Non-pigmented ciliary epithelial cell (primary cell): ENCODE results near the gene ACCSL.

ENCODE experiments used
- DNase-seq: peaks from one replicate; pipeline ENCODE4 v3.0.0-alpha.2; 2010; ENCODE audit warnings: low read depth

Gene ACCSL

DNA sequence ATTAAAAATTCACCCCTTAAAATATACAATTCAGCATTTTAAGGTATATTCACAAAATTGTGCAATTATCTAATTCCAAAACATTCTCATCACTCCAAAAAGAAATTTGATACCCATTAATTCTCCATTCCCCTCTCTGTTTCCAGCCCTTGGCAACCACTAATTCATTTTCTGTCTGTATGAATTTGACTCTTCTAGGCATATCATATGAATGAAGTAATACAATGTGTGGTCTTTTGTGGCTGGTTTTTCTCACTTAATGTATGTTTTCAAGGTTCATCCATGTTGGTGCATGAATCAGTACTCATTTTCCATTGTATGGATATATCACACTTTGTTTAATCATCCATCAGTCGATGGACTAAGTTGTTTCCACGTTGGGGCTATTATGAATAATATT lies 29.0 kb upstream of the ACCSL start:
- DNase-seq = no peak

DNA sequence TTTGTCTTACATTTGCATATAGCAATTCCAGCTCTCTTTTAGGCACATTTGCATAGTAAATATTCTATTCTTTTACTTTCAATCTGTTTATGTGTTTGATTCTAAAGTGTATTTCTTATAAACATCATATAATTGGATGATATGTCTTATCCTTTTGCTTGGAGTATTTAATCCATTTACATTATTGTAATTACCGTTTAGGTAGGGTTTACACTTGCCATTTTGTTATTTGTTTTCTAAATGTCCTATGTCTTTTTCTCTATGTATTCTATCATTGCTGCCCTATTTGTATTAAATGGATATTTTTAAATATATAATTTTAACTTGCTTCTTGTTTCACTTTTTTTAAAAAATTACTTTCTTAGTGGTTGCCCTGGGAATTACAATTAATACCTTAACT lies 22.8 kb upstream of the ACCSL start:
- DNase-seq = no peak

DNA sequence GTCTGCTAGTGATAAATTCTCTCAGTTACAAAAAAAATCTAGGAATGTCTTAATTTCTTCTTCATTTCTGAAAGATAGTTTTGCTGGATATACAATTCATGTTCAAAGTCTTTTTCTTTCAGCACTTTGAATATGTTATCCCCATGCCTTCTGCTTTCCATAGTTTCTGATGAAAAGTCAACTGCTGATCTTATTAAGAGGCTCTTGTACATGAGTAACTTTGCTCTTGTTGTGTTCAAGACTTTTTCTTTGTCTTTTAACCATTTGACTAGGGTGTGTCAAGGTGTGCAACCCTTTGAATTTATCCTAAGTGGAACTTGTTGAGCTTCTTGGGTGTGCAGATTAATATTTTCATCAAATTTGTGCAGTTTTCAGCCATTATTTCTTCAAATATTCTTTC lies 22.1 kb upstream of the ACCSL start:
- DNase-seq = no peak

- DNase-seq = no peak
These were observed 19.4 kb upstream of the ACCSL start for GRCh38 chr11:44028401-44028800.

DNA sequence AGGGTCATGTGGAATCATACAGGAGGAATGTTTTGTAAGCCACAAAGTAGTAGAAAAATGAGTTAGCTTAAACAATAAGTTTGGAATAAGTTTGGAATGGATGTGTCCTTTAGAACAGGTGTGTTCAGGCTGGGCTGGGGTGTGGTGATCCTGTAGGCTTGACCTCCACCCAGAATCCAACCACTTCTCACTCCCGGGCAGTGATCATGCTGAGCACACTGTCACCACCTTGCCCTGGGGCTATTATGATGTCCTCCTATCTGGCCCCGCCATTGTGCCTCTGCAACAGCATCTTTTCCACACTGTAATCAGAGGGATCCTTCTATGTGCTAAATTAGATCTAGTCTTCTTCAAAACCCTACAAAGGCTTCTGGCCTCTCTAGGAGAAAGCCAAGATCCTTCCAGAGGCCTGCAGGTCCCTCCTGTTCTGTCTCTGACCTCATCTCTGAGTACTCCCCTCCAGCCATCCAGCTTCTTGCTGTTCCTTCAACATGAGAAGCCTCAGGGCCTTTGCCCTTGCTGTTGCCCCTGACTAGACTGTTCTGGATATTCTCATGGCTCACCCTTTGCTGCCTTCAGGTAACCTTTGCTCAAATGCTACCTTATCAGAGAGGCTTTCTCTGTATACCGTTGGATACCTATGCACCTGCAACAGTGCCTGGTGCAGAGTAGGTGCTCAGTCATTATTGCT lies 18.8 kb upstream of the ACCSL start:
- DNase-seq = no peak

- DNase-seq = no peak
These were observed 18.3 kb upstream of the ACCSL start for GRCh38 chr11:44029507-44029845.

DNA sequence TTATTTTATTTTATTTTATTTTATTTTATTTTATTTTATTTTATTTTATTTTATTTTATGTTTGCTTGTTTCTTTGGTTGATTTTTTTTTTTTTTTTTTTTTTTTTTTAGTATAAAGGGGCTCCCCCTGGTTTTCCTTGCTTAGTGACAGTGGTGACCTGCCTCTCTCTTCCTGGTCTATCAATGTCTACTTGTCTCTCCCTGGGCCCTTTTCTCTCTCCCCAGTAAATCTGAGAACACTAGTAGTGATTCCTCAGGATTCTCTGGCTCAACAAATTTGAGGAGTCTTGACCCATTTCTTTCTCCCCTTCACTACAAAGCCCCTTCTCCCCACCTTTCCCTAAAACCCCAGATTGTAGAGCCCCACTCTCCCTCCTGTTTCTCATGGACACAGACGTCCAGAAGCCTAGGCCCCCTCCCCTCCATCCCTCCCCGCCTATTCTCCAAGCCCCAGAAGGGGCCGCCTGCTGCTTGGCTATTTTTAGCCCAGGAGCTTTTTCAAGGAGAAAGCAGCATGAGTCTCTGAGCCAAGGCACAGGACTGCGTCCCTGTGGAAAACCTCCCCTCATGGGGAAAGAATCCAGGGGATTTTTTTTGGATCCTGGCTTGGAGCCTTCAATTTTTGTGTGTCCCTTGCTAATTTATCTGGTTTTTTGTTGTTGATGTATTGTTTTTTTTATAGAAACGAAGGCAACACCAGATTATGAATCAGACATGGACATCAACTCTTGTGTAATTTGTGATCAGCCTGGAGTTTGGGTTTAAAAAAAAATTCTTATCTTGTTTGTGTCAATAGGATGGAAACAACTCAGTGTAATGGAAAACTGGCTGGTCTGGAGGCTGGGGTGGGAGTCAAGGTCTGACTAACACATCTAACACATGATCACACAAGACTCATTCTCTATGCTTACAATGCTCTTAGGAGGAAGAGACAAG lies 17.5 kb upstream of the ACCSL start:
- DNase-seq = peak; percentile 26

DNA sequence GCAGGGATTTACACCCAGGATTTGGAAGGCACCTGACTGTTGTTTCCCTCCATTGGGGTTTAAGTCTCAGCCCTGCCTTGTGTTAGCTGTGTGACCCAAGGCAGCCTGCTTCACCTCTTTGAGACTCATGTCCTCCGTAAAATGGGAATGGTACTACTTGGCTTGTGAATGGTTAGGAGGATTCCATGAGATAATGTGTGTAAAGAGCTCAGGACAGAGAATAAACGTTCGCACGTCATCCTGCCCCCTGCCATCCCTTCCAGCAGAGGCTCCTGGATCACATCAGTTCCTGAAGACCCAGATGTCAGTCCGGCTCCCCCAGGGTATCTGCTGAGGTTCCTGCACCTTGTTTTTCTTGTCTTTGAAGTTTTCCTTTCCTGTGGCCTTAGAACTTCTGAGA lies 16.8 kb upstream of the ACCSL start:
- no peak for DNase-seq

- DNase-seq = no peak
These were observed 16.2 kb upstream of the ACCSL start for GRCh38 chr11:44031549-44031948.

DNA sequence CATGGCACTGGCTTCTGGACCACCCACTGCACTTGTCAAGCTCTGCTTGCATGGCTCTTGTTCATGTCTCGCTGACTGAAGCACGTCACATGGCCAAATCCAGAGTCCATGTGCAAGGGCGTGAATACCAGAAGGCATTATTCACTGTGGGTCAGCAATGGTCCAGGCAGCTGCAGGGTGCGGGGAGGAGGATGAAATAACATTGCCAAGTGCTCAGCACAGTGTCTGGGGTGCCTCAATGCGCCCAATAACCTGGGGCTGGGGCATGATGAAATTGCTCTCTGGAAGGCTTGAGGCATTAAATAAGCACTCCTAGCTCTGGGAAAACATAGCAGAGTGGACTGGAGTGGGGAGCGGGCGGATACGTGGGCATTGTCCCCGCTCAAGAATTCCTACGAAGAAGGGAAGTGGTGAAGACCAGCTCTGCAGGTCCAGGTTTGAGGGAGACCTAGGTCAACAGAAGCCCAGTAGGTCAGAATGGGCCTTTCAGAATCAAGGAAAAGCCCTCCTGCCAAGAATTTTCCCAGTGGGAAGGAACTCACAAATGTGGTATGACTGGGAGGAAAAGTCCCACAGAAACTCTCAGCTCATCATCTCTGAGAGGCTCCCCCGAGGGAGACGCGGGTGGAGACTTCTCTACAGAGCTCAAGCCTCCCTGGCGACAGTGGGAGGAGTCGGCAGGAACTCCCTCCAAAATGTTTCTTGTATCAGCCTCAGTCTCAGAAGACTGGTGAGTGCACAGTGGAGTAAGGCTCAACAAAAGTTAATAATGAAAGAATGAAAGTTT lies 15.3 kb upstream of the ACCSL start:
- peak; percentile 28 for DNase-seq

- no peak for DNase-seq
These were observed 14.3 kb upstream of the ACCSL start for GRCh38 chr11:44033411-44033850.

GRCh38 chr11:44033856-44034255 lies 13.9 kb upstream of the ACCSL start:
- DNase-seq = no peak

GRCh38 chr11:44034639-44035038 lies 13.1 kb upstream of the ACCSL start:
- no peak for DNase-seq

- peak; percentile 41 for DNase-seq
These were observed 10.7 kb upstream of the ACCSL start for GRCh38 chr11:44036811-44037657.

GRCh38 chr11:44037658-44037998 lies 10.2 kb upstream of the ACCSL start:
- DNase-seq = no peak

DNA sequence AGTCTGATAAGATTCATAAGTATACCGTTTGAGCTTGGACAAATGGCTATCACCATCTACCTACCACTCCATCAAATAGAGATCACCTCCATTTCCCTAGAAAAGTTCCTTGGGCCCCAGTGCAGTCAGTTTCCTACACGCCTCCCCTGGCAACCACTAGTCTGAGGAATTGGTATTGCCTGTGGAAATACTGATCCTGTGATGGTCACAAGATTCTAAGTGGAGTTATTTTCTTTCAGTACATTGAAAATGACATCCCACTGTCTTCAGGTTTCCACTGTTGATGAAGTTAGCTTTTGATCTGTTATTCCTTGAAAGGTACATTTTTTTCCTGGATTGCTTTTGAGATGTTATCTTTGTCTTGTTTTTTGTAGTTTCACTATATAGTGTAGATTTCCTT lies 4.6 kb upstream of the ACCSL start:
- no peak for DNase-seq

DNA sequence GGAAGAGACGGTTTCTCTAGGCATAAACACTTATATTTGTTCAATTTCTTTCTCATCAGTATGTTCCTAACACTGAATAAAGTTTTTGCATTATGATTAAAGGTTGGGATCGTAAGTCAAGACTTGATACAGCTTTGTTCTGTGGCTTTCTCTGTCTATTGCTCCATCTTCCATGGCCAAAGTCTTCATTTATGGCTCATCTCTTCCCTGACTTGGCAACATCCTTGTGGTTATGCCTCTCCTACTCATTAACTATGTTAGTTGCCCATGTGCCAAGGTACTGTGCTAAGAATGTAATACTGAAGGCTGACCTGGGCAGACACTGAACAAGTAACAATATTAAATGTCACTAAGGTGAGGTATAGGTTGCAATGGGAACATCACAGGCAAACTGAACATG lies 1.6 kb upstream of the ACCSL start:
- no peak for DNase-seq

DNA sequence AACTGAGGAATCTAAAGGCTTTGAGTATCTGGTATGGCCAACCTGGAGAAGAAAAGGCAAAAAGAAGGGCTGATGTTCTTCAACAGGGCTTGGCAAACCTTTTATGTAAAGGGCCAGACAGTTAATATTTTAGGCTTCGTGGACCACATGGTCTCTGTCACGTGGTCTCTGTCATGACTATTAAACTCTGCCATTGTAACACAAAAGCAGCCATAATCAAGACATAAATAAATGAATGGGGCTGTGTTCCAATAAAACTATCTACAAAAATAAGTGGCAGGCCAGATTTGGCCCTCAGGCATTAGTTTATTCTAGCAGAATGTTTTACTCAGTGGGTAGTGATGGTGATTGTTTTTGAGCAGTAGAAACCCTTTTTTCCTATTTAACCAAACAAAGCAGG lies 483 bp upstream of the ACCSL start:
- DNase-seq = no peak

DNA sequence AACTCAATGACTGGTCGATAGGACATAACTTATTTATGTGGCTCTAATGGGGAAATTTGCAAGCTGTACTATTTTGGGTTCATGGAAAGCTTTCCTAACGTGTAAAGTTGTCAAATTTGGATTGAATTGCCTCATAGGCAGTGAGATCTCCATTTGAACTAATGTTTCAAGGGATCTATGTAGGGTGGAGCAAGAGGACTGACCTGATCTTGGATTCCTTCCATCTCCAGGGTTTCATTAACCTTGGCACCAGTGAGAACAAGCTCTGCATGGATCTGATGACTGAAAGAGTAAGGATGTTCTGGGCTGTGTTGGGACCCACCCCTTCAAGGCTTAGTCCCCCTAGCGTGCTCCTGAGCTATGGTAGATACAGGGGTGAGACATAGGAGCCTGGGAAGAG lies 2.1 kb downstream of the ACCSL start:
- DNase-seq = no peak

DNA sequence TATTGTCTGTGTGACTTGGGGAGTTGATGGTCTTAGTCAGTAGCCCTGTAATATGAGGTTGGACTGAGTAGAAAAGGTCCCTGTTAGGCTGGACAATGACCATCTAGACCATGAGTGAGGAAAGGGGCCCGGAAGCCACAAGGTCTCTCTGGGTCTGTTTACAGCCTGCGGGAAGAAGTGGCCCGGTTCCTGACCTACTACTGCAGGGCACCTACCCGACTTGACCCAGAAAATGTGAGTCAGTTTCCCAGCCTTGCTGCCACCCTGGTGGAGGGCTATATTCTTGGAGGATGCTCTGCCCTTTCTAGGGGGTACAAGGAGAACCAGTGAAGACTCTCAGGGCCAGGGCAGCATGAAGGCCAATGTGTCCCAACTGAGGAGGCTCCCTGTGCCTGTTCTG lies 3.4 kb downstream of the ACCSL start:
- DNase-seq = no peak

- DNase-seq = no peak
These were observed 9.6 kb downstream of the ACCSL start for GRCh38 chr11:44057340-44057739.

DNA sequence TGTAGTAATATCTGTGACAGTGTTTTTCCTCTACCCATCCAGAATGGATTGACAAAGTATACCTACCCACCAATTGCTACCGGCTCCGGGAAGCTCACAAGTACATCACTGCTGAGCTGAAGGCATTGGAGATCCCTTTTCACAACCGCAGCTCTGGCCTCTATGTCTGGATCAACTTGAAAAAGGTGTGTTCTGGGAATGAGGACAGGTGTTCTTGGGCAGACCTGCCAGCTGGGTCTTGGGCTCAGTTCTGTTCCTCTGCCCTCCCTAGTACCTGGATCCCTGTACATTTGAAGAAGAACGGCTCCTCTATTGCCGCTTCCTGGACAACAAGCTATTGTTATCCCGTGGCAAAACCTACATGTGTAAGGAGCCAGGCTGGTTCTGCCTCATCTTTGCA lies 10.5 kb downstream of the ACCSL start:
- no peak for DNase-seq
